Endothelial cell of hepatic sinusoid (primary cell): ENCODE measurements around the gene RNF41.
"Not testable (repeated sequence)": the region's sequence is repeated elsewhere in the genome, so short reads cannot be mapped to it uniquely, and the experiment has no call there.

Source experiments
- in situ Hi-C: cut with HindIII; loops from 2 replicates; pipeline ENCODE4 v1.10.0; 2017; ENCODE audit warnings: low sequenced_read_pairs

RNF41 gene

GRCh38 chr12:56221757-56222530 is at the start of gene RNF41:
TSS of gene RNF41 (minus strand) at chr12:56221922. CDS start at chr12:56214047, 7,875 bp downstream.
- in situ Hi-C loops, result loop anchor here (5.0 kb wide), 1 partner anchor 35 kb away; the partner anchor contains the start of gene SMARCC2

- in situ Hi-C loops, result no loop called here
Observed at GRCh38 chr12:56271031-56271430, 49.3 kb upstream of the RNF41 start.

DNA sequence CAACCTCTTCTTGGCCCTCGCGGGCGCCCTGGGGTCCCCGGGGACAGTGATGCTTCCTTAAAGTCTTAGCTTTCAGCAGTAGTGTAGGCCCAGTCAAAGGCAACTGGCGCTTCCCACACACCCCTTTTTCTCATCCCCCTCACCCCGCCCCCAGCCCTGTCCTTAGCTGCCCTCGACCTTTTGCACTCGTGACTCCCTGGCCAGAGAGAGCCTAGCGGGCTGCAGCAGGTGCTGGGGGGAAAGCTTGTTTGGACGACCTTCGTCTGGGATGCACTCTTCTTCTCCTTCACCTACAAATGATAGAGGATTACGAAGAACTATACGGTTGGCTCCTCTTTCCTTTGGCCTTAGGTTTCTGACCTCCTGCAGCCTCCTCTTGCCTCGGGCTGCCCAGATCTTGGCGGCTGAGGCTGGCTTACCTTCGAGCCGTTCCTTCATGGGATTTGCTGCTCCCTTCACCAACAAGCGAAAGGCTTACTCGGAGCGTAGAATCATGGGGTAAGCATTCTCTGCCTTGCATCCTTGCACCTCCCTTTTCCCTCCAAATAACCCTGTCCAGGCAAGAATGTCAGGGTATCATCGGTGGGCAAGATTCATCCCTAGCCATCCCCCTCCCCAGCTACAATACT is 45.8 kb upstream of the RNF41 start:
- in situ Hi-C loops, result no loop called here

GRCh38 chr12:56266693-56267442 is 45.1 kb upstream of the RNF41 start, which contains the start of gene COQ10A:
TSS of gene COQ10A (plus strand) at chr12:56266942. CDS start at chr12:56267119, 177 bp downstream.
- in situ Hi-C loops, result no loop called here

DNA sequence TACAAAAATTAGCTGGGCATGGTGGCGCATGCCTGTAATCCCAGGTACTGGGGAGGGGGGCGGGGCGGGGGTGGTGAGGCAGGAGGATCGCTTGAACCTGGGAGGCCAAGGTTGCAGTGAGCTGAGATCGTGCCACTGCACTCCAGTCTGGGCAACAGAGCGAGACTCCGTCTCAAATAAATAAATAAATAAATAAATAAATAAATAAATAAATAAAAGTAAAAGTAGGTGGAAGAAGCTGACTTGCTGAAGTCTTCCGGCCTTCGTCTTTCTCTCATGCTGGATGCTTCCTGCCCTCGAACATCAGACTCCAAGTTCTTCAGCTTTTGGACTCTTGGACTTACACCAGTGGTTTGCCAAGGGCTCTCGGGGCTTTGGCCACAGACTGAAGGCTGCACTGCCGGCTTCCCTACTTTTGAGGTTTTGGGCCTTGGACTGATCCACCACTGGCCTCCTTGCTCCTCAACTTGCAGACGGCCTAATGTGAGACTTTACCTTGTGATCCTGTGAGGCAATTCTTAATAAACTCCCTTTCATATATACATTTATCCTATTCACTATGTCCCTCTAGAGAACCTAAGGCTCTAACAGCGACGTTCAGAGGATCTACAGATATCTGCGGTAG is 44.5 kb upstream of the RNF41 start:
- in situ Hi-C loops, result not testable (repeated sequence)

DNA sequence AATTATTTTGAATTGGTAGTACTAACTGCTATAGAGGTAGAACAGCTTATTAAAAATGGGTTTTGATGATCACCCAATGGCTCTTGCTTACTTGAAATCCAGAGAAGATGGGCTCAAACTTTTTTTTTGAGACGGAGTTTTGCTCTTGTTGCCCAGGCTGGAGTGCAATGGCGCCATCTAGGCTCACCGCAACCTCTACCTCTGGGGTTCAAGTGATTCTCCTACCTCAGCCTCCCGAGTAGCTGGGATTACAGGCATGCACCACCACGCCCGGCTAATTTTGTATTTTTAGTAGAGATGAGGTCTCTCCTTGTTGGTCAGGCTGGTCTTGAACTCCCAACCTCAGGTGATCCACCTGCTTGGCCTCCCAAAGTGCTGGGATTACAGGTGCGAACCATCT is 41.2 kb upstream of the RNF41 start:
- in situ Hi-C loops, result not testable (repeated sequence)

GRCh38 chr12:56261503-56262232 is 39.9 kb upstream of the RNF41 start:
- in situ Hi-C loops, result no loop called here

GRCh38 chr12:56260921-56261320 is 39.2 kb upstream of the RNF41 start:
- in situ Hi-C loops, result no loop called here

- in situ Hi-C loops, result no loop called here
Observed at GRCh38 chr12:56260380-56260779, 38.7 kb upstream of the RNF41 start.

DNA sequence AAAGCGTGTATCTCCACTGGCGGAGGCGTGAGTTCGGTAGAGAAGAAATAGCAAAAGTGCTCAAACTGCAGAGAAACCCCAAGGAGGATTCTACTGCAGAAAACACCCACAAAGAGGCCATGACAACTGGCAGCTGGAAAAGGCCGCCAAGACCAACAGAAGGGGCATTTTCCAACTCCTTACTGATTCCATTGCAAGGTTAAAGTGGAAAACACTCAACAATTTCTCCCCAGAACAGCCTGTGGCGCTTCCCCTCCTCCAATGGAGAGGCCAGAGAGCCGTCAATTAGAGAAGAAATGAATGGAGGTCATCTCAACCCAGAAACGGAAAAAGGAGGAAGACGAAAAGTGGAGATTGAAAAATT is 37.1 kb upstream of the RNF41 start:
- in situ Hi-C loops, result no loop called here

DNA sequence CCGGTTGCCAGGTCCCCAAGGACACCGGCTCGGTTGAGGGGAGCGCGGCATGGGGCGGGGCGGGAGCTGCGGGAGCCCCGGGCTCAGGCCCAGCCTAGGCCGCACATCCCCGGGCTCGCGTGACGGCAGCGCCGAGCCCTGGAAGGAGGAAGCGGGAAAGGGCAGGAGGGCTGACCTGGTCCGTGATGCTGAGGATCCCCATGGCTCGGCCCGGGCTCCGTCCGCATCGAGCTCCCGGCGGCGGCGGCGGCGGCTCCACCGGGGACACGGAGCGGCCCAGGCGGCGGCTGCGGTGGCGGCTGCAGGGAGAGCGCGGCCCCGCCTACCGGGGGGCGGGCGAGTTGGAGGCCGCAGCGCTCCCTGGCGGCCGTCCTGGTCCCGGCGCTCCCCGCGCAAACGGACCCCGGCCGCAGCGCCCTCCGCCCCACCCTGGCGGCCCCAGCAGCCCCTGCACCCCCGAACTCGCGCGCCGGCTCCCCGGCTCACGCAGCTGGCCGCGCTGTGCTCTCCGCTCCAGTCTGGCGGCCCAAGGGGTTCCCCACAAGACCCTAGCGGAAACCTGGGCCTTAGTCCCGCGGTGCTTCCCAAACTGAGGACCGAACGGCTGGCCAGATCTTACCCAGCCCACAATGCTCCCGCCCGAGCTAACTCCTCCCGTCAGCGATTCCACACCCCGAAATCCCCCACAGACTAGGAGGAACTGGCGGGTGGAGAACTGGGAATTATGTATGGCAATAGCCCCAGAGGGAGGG is 36.5 kb upstream of the RNF41 start, which contains the start of gene ANKRD52:
Gene ANKRD52 (minus strand): TSS at position 317 of the 752 bp plus-strand sequence. CDS start 115 bp downstream, at position 202.
- in situ Hi-C loops, result no loop called here

- in situ Hi-C loops, result no loop called here
Observed at GRCh38 chr12:56257491-56258067, 35.9 kb upstream of the RNF41 start.

GRCh38 chr12:56257071-56257470 is 35.3 kb upstream of the RNF41 start:
- in situ Hi-C loops, result no loop called here

GRCh38 chr12:56256326-56256960 is 34.7 kb upstream of the RNF41 start:
- in situ Hi-C loops, result no loop called here

DNA sequence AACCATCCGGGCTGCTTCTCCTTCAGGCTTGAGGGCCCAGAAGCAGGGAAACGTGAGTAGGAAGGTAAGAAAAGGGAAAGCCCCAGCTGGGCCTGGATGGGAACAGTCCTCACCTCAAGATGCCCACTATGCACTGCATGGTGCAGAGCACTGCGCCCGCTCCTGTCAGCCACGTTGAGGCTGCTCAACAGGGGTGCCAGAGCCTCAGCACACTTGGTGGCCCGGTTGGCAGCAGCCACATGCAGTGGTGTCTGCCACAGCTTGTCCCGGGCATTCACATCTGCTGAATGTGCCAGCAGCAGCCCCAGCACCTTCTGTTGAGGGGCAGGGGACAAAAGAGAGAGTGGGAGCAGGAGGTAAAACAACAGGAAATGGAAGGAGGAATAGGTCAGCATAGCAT is 33.9 kb upstream of the RNF41 start:
- in situ Hi-C loops, result no loop called here

GRCh38 chr12:56253091-56253490 is 31.4 kb upstream of the RNF41 start:
- in situ Hi-C loops, result loop anchor here (5.0 kb wide), 1 partner anchor 46 kb away; no protein-coding TSS in a partner anchor

GRCh38 chr12:56252649-56253048 is 30.9 kb upstream of the RNF41 start:
- in situ Hi-C loops, result loop anchor here (5.0 kb wide), 1 partner anchor 45 kb away; no protein-coding TSS in a partner anchor

- in situ Hi-C loops, result no loop called here
Observed at GRCh38 chr12:56248711-56249110, 27.0 kb upstream of the RNF41 start.

DNA sequence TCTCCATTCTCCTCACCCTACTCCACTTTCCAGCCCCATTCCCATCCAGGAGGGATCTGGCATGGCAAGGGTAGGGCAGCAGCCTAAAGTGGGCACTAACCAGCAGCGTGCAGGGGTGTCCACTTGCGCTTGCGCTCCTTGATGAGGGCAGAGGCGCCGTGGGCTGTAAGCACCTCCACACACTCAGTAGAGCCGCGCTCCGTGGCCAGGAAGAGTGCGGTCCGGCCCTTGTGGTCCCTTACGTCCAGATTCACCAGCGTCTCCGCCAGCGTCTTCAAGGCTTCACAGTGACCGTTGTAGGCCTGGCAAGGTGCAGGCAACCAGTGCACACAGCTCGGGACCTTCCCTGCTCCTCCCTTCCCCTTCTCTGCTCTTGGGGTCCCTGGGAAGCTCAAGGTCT is 26.2 kb upstream of the RNF41 start:
- in situ Hi-C loops, result no loop called here
